ENCODE data around the gene COL28A1.

Gene COL28A1

GRCh38 chr7:7564323-7564780, 28.7 kb upstream of the COL28A1 start (continued):
- TF ChIP-seq, protein P1, sequence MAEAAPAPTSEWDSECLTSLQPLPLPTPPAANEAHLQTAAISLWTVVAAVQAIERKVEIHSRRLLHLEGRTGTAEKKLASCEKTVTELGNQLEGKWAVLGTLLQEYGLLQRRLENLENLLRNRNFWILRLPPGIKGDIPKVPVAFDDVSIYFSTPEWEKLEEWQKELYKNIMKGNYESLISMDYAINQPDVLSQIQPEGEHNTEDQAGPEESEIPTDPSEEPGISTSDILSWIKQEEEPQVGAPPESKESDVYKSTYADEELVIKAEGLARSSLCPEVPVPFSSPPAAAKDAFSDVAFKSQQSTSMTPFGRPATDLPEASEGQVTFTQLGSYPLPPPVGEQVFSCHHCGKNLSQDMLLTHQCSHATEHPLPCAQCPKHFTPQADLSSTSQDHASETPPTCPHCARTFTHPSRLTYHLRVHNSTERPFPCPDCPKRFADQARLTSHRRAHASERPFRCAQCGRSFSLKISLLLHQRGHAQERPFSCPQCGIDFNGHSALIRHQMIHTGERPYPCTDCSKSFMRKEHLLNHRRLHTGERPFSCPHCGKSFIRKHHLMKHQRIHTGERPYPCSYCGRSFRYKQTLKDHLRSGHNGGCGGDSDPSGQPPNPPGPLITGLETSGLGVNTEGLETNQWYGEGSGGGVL (tag by site-specific recombination; IDR thresholded peaks at IDR 0.05): 0 out of 2 replicates have a peak, but pooled peaks have one; percentile 22
- no peak for TF ChIP-seq ZSCAN18 (tag by site-specific recombination; IDR thresholded peaks at IDR 0.05)
- no peak for TF ChIP-seq ZFP3 (tag by site-specific recombination; IDR thresholded peaks at IDR 0.05; ENCODE audit: low read depth)
- TF ChIP-seq ZNF792 (tag by site-specific recombination; IDR thresholded peaks at IDR 0.05): no peak
- peak; percentile 67 for TF ChIP-seq KLF8 (tag by site-specific recombination; IDR thresholded peaks at IDR 0.05)
- TF ChIP-seq ZNF248 (tag by site-specific recombination; IDR thresholded peaks at IDR 0.05): no peak
- TF ChIP-seq FEZF1 (tag by site-specific recombination; IDR thresholded peaks at IDR 0.05): peak; percentile 94
- TF ChIP-seq GLIS1 (tag by site-specific recombination; IDR thresholded peaks at IDR 0.05): no peak
- TF ChIP-seq ZNF292 (tag by site-specific recombination; IDR thresholded peaks at IDR 0.05; ENCODE audit: borderline replicate concordance, low read depth): no peak
- TF ChIP-seq ZNF513 (tag by site-specific recombination; IDR thresholded peaks at IDR 0.05): no peak
- TF ChIP-seq ZNF629 (tag by site-specific recombination; IDR thresholded peaks at IDR 0.05): peak; percentile 96
- TF ChIP-seq, protein P2, sequence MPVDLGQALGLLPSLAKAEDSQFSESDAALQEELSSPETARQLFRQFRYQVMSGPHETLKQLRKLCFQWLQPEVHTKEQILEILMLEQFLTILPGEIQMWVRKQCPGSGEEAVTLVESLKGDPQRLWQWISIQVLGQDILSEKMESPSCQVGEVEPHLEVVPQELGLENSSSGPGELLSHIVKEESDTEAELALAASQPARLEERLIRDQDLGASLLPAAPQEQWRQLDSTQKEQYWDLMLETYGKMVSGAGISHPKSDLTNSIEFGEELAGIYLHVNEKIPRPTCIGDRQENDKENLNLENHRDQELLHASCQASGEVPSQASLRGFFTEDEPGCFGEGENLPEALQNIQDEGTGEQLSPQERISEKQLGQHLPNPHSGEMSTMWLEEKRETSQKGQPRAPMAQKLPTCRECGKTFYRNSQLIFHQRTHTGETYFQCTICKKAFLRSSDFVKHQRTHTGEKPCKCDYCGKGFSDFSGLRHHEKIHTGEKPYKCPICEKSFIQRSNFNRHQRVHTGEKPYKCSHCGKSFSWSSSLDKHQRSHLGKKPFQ (tag by site-specific recombination; IDR thresholded peaks at IDR 0.05): no peak
- TF ChIP-seq ZXDB (tag by site-specific recombination; IDR thresholded peaks at IDR 0.05): 0 out of 2 replicates have a peak, but pooled peaks have one; percentile 46
- no peak for TF ChIP-seq ZNF654 (tag by site-specific recombination; IDR thresholded peaks at IDR 0.05; ENCODE audit: low read depth)

- CTCF ChIA-PET: no interaction called here
- no peak overlapping the region for H3K27ac ChIP-seq (ENCODE audit: extremely low read depth, low read depth, low read length)
- POLR2A ChIA-PET: interaction anchor here (1.3 kb wide), 1 partner anchor 77 kb away, joined by 6 read pairs; the partner anchor contains the start of gene UMAD1
These were observed 28.1 kb upstream of the COL28A1 start for GRCh38 chr7:7563813-7564212.

GRCh38 chr7:7563269-7563668, 27.6 kb upstream of the COL28A1 start:
- ChIA-PET CTCF (no interaction called here), POLR2A (no interaction called here)
- TF ChIP-seq, protein P3, sequence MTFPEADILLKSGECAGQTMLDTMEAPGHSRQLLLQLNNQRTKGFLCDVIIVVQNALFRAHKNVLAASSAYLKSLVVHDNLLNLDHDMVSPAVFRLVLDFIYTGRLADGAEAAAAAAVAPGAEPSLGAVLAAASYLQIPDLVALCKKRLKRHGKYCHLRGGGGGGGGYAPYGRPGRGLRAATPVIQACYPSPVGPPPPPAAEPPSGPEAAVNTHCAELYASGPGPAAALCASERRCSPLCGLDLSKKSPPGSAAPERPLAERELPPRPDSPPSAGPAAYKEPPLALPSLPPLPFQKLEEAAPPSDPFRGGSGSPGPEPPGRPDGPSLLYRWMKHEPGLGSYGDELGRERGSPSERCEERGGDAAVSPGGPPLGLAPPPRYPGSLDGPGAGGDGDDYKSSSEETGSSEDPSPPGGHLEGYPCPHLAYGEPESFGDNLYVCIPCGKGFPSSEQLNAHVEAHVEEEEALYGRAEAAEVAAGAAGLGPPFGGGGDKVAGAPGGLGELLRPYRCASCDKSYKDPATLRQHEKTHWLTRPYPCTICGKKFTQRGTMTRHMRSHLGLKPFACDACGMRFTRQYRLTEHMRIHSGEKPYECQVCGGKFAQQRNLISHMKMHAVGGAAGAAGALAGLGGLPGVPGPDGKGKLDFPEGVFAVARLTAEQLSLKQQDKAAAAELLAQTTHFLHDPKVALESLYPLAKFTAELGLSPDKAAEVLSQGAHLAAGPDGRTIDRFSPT (tag by site-specific recombination; IDR thresholded peaks at IDR 0.05): no peak
- TF ChIP-seq HOXA7 (CRISPR knock-in tag; IDR thresholded peaks at IDR 0.05; ENCODE audit: borderline replicate concordance) (no peak), SCRT2 (tag by site-specific recombination; IDR thresholded peaks at IDR 0.05) (peak; percentile 65; the same call in 1 of the 2 replicates), ZNF621 (tag by site-specific recombination; IDR thresholded peaks at IDR 0.05) (no peak), OVOL3 (tag by site-specific recombination; IDR thresholded peaks at IDR 0.05) (no peak), ZNF416 (tag by site-specific recombination; IDR thresholded peaks at IDR 0.05) (no peak)
- TF ChIP-seq, protein P4, sequence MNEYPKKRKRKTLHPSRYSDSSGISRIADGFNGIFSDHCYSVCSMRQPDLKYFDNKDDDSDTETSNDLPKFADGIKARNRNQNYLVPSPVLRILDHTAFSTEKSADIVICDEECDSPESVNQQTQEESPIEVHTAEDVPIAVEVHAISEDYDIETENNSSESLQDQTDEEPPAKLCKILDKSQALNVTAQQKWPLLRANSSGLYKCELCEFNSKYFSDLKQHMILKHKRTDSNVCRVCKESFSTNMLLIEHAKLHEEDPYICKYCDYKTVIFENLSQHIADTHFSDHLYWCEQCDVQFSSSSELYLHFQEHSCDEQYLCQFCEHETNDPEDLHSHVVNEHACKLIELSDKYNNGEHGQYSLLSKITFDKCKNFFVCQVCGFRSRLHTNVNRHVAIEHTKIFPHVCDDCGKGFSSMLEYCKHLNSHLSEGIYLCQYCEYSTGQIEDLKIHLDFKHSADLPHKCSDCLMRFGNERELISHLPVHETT (tag by site-specific recombination; IDR thresholded peaks at IDR 0.05): no peak
- no peak overlapping the region for H3K27ac ChIP-seq (ENCODE audit: extremely low read depth, low read depth, low read length)
- peaks cover 3% of the 10 kb centered on the region; the same call in 1 of the 2 replicates for H3K4me1 ChIP-seq (ENCODE audit: control insufficient read depth, insufficient read depth, low read length)
- no peaks in the 10 kb centered on the region for H3K36me3 ChIP-seq (ENCODE audit: control insufficient read depth in 2 of 2, insufficient read depth in 1 of 2, low read length in 2 of 2)
- no peaks in the 10 kb centered on the region for H3K9me3 ChIP-seq (ENCODE audit: control insufficient read depth, insufficient read depth, low read depth, low read length)
- no peak overlapping the region for H3K4me3 ChIP-seq (ENCODE audit: low read depth, low read length)

More at GRCh38 chr7:7563813-7564212, 28.1 kb upstream of the COL28A1 start:
- TF ChIP-seq ZNF548 (tag by site-specific recombination; IDR thresholded peaks at IDR 0.05): no peak
- TF ChIP-seq ZSCAN16 (tag by site-specific recombination; IDR thresholded peaks at IDR 0.05): no peak
- no peak for TF ChIP-seq ZNF501 (tag by site-specific recombination; IDR thresholded peaks at IDR 0.05)
- TF ChIP-seq GLI2 (tag by site-specific recombination; IDR thresholded peaks at IDR 0.05; ENCODE audit: borderline replicate concordance, low read depth): no peak
- no peak for TF ChIP-seq ZNF521 (tag by site-specific recombination; IDR thresholded peaks at IDR 0.05)
- no peak for TF ChIP-seq ZNF629 (tag by site-specific recombination; IDR thresholded peaks at IDR 0.05)
- no peak for TF ChIP-seq BCL11A (tag by site-specific recombination; IDR thresholded peaks at IDR 0.05; ENCODE audit: low read depth)
- no peak for TF ChIP-seq ZBTB17 (tag by site-specific recombination; IDR thresholded peaks at IDR 0.05)
- peaks cover 5% of the 10 kb centered on the region; the same call in 1 of the 2 replicates for H3K4me1 ChIP-seq (ENCODE audit: control insufficient read depth, insufficient read depth, low read length)
- H3K4me3 ChIP-seq (ENCODE audit: low read depth, low read length): no peak overlapping the region
- no peaks in the 10 kb centered on the region for H3K9me3 ChIP-seq (ENCODE audit: control insufficient read depth, insufficient read depth, low read depth, low read length)
- no peaks in the 10 kb centered on the region for H3K36me3 ChIP-seq (ENCODE audit: control insufficient read depth in 2 of 2, insufficient read depth in 1 of 2, low read length in 2 of 2)
